Colonic mucosa (tissue), 4 donors: Measurements from ENCODE around the gene EPS8. TPM values are rescaled to one million over a fixed set of nuclear protein-coding genes. Genes with fewer than 3 reads are reported as not detected.

Experiments used
- DNase-seq: peaks from one replicate; pipeline ENCODE4 v3.0.0-alpha.2; 2020
- H3K27ac ChIP-seq: fragments of 200-600 bp; one replicate; pipeline ENCODE4 v1.8.0; 2021
- H3K27me3 ChIP-seq: fragments of 200-600 bp; one replicate; pipeline ENCODE4 v1.8.0; 2021
- H3K36me3 ChIP-seq: fragments of 200-600 bp; one replicate; pipeline ENCODE4 v1.8.0; 2021
- H3K4me1 ChIP-seq: fragments of 200-600 bp; one replicate; pipeline ENCODE4 v1.8.0; 2021; ENCODE audit warnings: mild to moderate bottlenecking
- H3K4me3 ChIP-seq: fragments of 200-600 bp; one replicate; pipeline ENCODE4 v1.8.0; 2021
- H3K9ac ChIP-seq, 2 donors: one replicate each; pipeline ENCODE4 v1.7.0; 2013; ENCODE audit warnings: control low read depth in 2 of 2, low read depth in 2 of 2, low read length in 2 of 2
- H3K9me3 ChIP-seq: fragments of 200-600 bp; one replicate; pipeline ENCODE4 v1.8.0; 2021
- CTCF ChIP-seq: fragments of 200-600 bp; IDR thresholded peaks from one replicate; pipeline ENCODE4 v1.8.0; 2022; ENCODE audit warnings: antibody characterized with exemption, mild to moderate bottlenecking
- intact Hi-C: fragments of 100-400 bp; cut with DNase I; formaldehyde crosslinking; loops from one replicate; pipeline ENCODE4 v1.14.1; 2022
- total RNA-seq, 2 donors: library from RNA; stranded (reverse); fragmentation: NEBNext Ultra II Directional in 1 of 2; extraction: Animal tissue kit (Norgen Biotek cat#: 25700) in 1 of 2; gene quantifications; one replicate each; pipeline ENCODE4 v1.2.1, GENCODE V29; 2021
- donor health status: healthy.
- donor health status: DM: no; HTN: no; CAD: no.
- donor health status: DM: no; HTN: no; CAD: no.

The EPS8 gene
- total RNA-seq, 2 donors from 2014 or later, result 93.7 to 161 TPM

GRCh38 chr12:15613981-15614380, 175.2 kb downstream of the EPS8 start:
- Histone ChIP-seq H3K9me3 (no peaks in the 10 kb centered on the region), H3K27me3 (no peaks in the 10 kb centered on the region), H3K9ac (no peak overlapping the region), H3K36me3 (no peaks in the 10 kb centered on the region), H3K27ac (no peak overlapping the region), H3K4me1 (no peaks in the 10 kb centered on the region), H3K4me3 (no peak overlapping the region)
- TF ChIP-seq CTCF, result no peak
- intact Hi-C loops, result no loop called here
- no peak for DNase-seq

- intact Hi-C loops, result no loop called here
- no peak for DNase-seq
- Histone ChIP-seq H3K9ac (no peak overlapping the region), H3K27me3 (no peaks in the 10 kb centered on the region), H3K9me3 (no peaks in the 10 kb centered on the region), H3K4me3 (no peak overlapping the region), H3K4me1 (no peaks in the 10 kb centered on the region), H3K27ac (no peak overlapping the region), H3K36me3 (no peaks in the 10 kb centered on the region)
- TF ChIP-seq CTCF, result no peak
These were observed 180.2 kb downstream of the EPS8 start for GRCh38 chr12:15608941-15609340.

GRCh38 chr12:15608406-15608805, 180.8 kb downstream of the EPS8 start:
- DNase-seq, result no peak
- Histone ChIP-seq H3K27ac (no peak overlapping the region), H3K27me3 (no peaks in the 10 kb centered on the region), H3K36me3 (no peaks in the 10 kb centered on the region), H3K4me3 (no peak overlapping the region), H3K4me1 (no peaks in the 10 kb centered on the region), H3K9ac (no peak overlapping the region), H3K9me3 (no peaks in the 10 kb centered on the region)
- TF ChIP-seq CTCF, result no peak
- intact Hi-C loops, result no loop called here

- no peaks in the 10 kb centered on the region for H3K9me3 ChIP-seq
- TF ChIP-seq CTCF, result no peak
- H3K36me3 ChIP-seq, result no peaks in the 10 kb centered on the region
- no peak overlapping the region for H3K4me3 ChIP-seq
- H3K27me3 ChIP-seq, result no peaks in the 10 kb centered on the region
- H3K4me1 ChIP-seq, result no peaks in the 10 kb centered on the region
- DNase-seq, result no peak
- no peak overlapping the region for H3K9ac ChIP-seq
- no peak overlapping the region for H3K27ac ChIP-seq
- intact Hi-C loops, result no loop called here
These were observed 183.2 kb downstream of the EPS8 start for GRCh38 chr12:15605881-15606590.

GRCh38 chr12:15603474-15604085, 185.6 kb downstream of the EPS8 start:
- no peak for TF ChIP-seq CTCF
- DNase-seq, result no peak
- Histone ChIP-seq H3K36me3 (no peaks in the 10 kb centered on the region), H3K4me1 (peaks cover 5% of the 10 kb centered on the region), H3K27ac (no peak overlapping the region), H3K9me3 (no peaks in the 10 kb centered on the region), H3K9ac (no peak overlapping the region), H3K27me3 (no peaks in the 10 kb centered on the region), H3K4me3 (no peak overlapping the region)
- intact Hi-C loops, result loop anchor here (5.0 kb wide), 1 partner anchor 184 kb away; the partner anchor contains the start of gene EPS8
